Spleen (tissue), 7 donors: ENCODE results near the gene UBLCP1.

ENCODE experiments used
- POLR2A ChIP-seq, 3 donors: fragments of 450-650 bp; IDR thresholded peaks; one replicate each; pipeline ENCODE4 v1.5.1; 2017; ENCODE audit warnings: antibody characterized with exemption in 3 of 3, mild to moderate bottlenecking in 1 of 3
- POLR2AphosphoS5 ChIP-seq, 3 donors: sonication (generic); formaldehyde crosslinking; IDR thresholded peaks; one replicate each; pipeline ENCODE4 v1.5.1; 2017; ENCODE audit warnings: antibody characterized with exemption in 3 of 3
- TF ChIP-seq, protein P1 (sequence below), 11 experiments: fragments of 200-600 bp in 7 of 11; fragments of 450-650 bp in 4 of 11; sonication (generic) in 4 of 11; IDR thresholded peaks in 8 of 11; conservative IDR thresholded peaks in 3 of 11; 1 replicate in 7 of 11; 2 replicates in 4 of 11; pipeline versions ENCODE4 v1.4.0 to v1.8.0; 2016 to 2021; ENCODE audit warnings: antibody characterized with exemption in 11 of 11, inconsistent platforms in 4 of 11, mild to moderate bottlenecking in 1 of 11
- donor health status: DM: no; HTN: no; CAD: no; lungs with moderate emphysema.
- donor health status: DM: no; HTN: no; CAD: no.
- donor health status: DM: no; HTN: no; CAD: no.

- TF ChIP-seq POLR2A (IDR thresholded peaks at IDR 0.05): no peak
- TF ChIP-seq, protein P1, sequence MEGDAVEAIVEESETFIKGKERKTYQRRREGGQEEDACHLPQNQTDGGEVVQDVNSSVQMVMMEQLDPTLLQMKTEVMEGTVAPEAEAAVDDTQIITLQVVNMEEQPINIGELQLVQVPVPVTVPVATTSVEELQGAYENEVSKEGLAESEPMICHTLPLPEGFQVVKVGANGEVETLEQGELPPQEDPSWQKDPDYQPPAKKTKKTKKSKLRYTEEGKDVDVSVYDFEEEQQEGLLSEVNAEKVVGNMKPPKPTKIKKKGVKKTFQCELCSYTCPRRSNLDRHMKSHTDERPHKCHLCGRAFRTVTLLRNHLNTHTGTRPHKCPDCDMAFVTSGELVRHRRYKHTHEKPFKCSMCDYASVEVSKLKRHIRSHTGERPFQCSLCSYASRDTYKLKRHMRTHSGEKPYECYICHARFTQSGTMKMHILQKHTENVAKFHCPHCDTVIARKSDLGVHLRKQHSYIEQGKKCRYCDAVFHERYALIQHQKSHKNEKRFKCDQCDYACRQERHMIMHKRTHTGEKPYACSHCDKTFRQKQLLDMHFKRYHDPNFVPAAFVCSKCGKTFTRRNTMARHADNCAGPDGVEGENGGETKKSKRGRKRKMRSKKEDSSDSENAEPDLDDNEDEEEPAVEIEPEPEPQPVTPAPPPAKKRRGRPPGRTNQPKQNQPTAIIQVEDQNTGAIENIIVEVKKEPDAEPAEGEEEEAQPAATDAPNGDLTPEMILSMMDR (IDR thresholded peaks at IDR 0.05 in 8 of 11, conservative IDR thresholded peaks at IDR 0.05 in 3 of 11): no peak
- TF ChIP-seq POLR2AphosphoS5 (IDR thresholded peaks at IDR 0.05): no peak
These were observed 20.4 kb upstream of the UBLCP1 start for GRCh38 chr5:159242656-159243055.
